ENCODE measurements around the gene PRND. TPM values are rescaled to one million over a fixed set of nuclear protein-coding genes. Genes with fewer than 3 reads are reported as not detected.
"Not testable (repeated sequence)": the region's sequence is repeated elsewhere in the genome, so short reads cannot be mapped to it uniquely, and the experiment has no call there.

The PRND gene
- total RNA-seq, 5 donors from 2014 or later (not counting 1 experiment from before 2014, with no cell fraction given): not detected

DNA sequence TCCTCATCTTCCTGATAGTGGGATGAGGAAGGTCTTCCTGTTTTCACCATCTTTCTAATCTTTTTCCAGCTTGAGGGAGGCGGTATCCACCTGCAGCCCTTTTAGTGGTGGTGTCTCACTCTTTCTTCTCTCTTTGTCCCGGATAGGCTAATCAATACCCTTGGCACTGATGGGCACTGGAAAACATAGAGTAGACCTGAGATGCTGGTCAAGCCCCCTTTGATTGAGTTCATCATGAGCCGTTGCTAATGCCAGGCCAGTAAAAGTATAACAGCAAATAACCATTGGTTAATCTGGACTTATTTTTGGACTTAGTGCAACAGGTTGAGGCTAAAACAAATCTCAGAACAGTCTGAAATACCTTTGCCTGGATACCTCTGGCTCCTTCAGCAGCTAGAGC is 21.8 kb upstream of the PRND start:
- H3K36me3 ChIP-seq (ENCODE audit: control insufficient read depth in 2 of 2, extremely low read depth in 1 of 2, insufficient read depth in 1 of 2, low read length in 1 of 2): peaks cover 4 to 16% of the 10 kb centered on the region in 2 donors
- H3K27ac Mint-ChIP-seq: no peak overlapping the region
- peaks cover 0 to 10% of the 10 kb centered on the region in 2 experiments for H3K4me1 ChIP-seq (ENCODE audit: control insufficient read depth in 1 of 2, extremely low read depth in 1 of 2, insufficient read depth in 2 of 2, low read length in 2 of 2)
- H3K9me3 ChIP-seq: no peaks in the 10 kb centered on the region
- ATAC-seq (replicated peaks in 1 of 4) (no peak), DNase-seq (no peak)
- no peak overlapping the region for H3K27ac ChIP-seq (ENCODE audit: low read length)
- peaks cover 20 to 29% (median 29%) of the 10 kb centered on the region in 3 donors for H3K4me1 Mint-ChIP-seq
- no peak overlapping the region for H3K4me3 Mint-ChIP-seq
- H3K4me3 ChIP-seq (ENCODE audit: control insufficient read depth in 1 of 2, extremely low read depth in 1 of 2, low read length in 1 of 2): no peak overlapping the region
- peaks cover 22% of the 10 kb centered on the region for H3K36me3 Mint-ChIP-seq
- ChIA-PET CTCF (no interaction called here), POLR2A (interaction anchor here in 1 of 2 donors (1.0 kb wide), 1 partner anchor 11 kb away, joined by 3 read pairs; no protein-coding TSS in a partner anchor)
- H3K27me3 Mint-ChIP-seq: no peaks in the 10 kb centered on the region
- no peaks in the 10 kb centered on the region for H3K9me3 Mint-ChIP-seq
- H3K27me3 ChIP-seq (replicated peaks in 1 of 2; ENCODE audit: control insufficient read depth in 2 of 2, extremely low read depth in 1 of 2, insufficient read depth in 2 of 2, low read length in 1 of 2): peaks cover 0 to 3% of the 10 kb centered on the region in 2 experiments
- no CpG with 5 or more reads among the region's 3 CpGs for WGBS (ENCODE audit: insufficient coverage)

GRCh38 chr20:4702562-4703280 is 19.0 kb upstream of the PRND start:
- Histone ChIP-seq H3K4me3 (ENCODE audit: control insufficient read depth in 1 of 2, extremely low read depth in 1 of 2, low read length in 1 of 2) (no peak overlapping the region), H3K27me3 (replicated peaks in 1 of 2; ENCODE audit: control insufficient read depth in 2 of 2, extremely low read depth in 1 of 2, insufficient read depth in 2 of 2, low read length in 1 of 2) (peaks cover 0 to 3% of the 10 kb centered on the region in 2 experiments), H3K4me1 (ENCODE audit: control insufficient read depth in 1 of 2, extremely low read depth in 1 of 2, insufficient read depth in 2 of 2, low read length in 2 of 2) (no peaks in the 10 kb centered on the region), H3K36me3 (ENCODE audit: control insufficient read depth in 2 of 2, extremely low read depth in 1 of 2, insufficient read depth in 1 of 2, low read length in 1 of 2) (peaks cover 4 to 16% of the 10 kb centered on the region in 2 donors), H3K9me3 (no peaks in the 10 kb centered on the region), H3K27ac (ENCODE audit: low read length) (no peak overlapping the region)
- Mint-ChIP-seq H3K27me3 (no peaks in the 10 kb centered on the region), H3K36me3 (peaks cover 11% of the 10 kb centered on the region), H3K4me1 (peaks cover 0 to 4% (median 3%) of the 10 kb centered on the region in 3 donors), H3K9me3 (no peaks in the 10 kb centered on the region), H3K4me3 (no peak overlapping the region), H3K27ac (no peak overlapping the region)
- POLR2A ChIA-PET: interaction anchor here in 1 of 2 donors (0.7 kb wide), 1 partner anchor 242 kb away, joined by 3 read pairs; no protein-coding TSS in a partner anchor
- WGBS (ENCODE audit: insufficient coverage): 68% methylated on average over 3 of the region's 7 CpGs
- CTCF ChIA-PET: no interaction called here
- ATAC-seq (replicated peaks in 1 of 4) (no peak), DNase-seq (no peak)

DNA sequence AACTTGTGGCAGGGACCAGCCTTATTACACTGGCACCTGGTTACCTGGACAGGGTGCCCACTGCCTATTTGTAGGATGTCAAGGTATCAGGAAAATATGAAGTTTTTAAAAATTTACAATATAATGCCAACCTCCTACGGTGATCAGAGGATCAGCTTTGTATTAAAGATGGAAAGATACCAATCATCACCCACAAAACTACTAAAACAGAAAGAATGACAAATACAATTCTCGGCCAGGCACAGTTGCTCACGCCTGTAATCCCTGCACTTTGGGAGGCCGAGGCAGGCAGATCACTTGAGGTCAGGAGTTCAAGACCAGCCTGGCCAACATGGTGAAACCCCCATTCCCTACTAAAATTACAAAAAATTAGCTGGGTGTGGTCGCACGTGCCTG is 18.4 kb upstream of the PRND start:
- ATAC-seq (replicated peaks in 1 of 4): no peak
- no peak overlapping the region for H3K27ac Mint-ChIP-seq
- H3K27ac ChIP-seq (ENCODE audit: low read length): no peak overlapping the region
- H3K4me3 Mint-ChIP-seq: no peak overlapping the region
- no peaks in the 10 kb centered on the region for H3K9me3 ChIP-seq
- DNase-seq: no peak
- WGBS (ENCODE audit: insufficient coverage): no CpG with 5 or more reads among the region's 6 CpGs
- no peaks in the 10 kb centered on the region for H3K9me3 Mint-ChIP-seq
- POLR2A ChIA-PET: interaction anchor here in 1 of 2 donors (0.6 to 0.7 kb wide), 2 partner anchors 67 to 241 kb away, joined by 3 read pairs; no protein-coding TSS in a partner anchor
- H3K36me3 ChIP-seq (ENCODE audit: control insufficient read depth in 2 of 2, extremely low read depth in 1 of 2, insufficient read depth in 1 of 2, low read length in 1 of 2): peaks cover 4 to 16% of the 10 kb centered on the region in 2 donors
- no peak overlapping the region for H3K4me3 ChIP-seq (ENCODE audit: control insufficient read depth in 1 of 2, extremely low read depth in 1 of 2, low read length in 1 of 2)
- no peaks in the 10 kb centered on the region for H3K4me1 Mint-ChIP-seq
- H3K27me3 Mint-ChIP-seq: no peaks in the 10 kb centered on the region
- H3K36me3 Mint-ChIP-seq: peaks cover 8% of the 10 kb centered on the region
- H3K4me1 ChIP-seq (ENCODE audit: control insufficient read depth in 1 of 2, extremely low read depth in 1 of 2, insufficient read depth in 2 of 2, low read length in 2 of 2): no peaks in the 10 kb centered on the region
- CTCF ChIA-PET: no interaction called here
- peaks cover 0 to 3% of the 10 kb centered on the region in 2 experiments for H3K27me3 ChIP-seq (replicated peaks in 1 of 2; ENCODE audit: control insufficient read depth in 2 of 2, extremely low read depth in 1 of 2, insufficient read depth in 2 of 2, low read length in 1 of 2)

DNA sequence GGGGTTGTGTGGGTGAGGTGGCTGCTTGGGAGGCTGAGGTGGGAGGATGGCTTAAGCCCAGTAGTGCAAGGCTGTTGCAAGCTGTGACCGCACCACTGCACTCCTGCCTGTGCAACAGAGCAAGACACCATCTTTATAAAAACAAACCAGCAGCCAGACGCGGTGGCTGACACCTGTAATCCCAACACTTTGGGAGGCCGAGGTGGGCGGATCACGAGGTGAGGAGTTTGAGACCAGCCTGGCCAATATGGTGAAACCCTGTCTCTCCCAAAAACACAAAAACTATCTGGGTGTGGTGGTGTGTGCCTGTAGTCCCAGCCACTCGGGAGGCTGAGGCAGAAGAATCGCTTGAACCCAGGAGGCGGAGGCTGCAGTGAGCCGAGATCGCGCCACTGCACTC is 14.8 kb upstream of the PRND start:
- H3K36me3 ChIP-seq (ENCODE audit: control insufficient read depth in 2 of 2, extremely low read depth in 1 of 2, insufficient read depth in 1 of 2, low read length in 1 of 2); ATAC-seq (replicated peaks in 1 of 4); H3K4me1 Mint-ChIP-seq; H3K27ac Mint-ChIP-seq; POLR2A ChIA-PET; H3K9me3 Mint-ChIP-seq; DNase-seq; H3K4me3 Mint-ChIP-seq; H3K27ac ChIP-seq (ENCODE audit: low read length); H3K4me3 ChIP-seq (ENCODE audit: control insufficient read depth in 1 of 2, extremely low read depth in 1 of 2, low read length in 1 of 2); CTCF ChIA-PET; H3K36me3 Mint-ChIP-seq; H3K27me3 ChIP-seq (replicated peaks in 1 of 2; ENCODE audit: control insufficient read depth in 2 of 2, extremely low read depth in 1 of 2, insufficient read depth in 2 of 2, low read length in 1 of 2); H3K9me3 ChIP-seq; H3K27me3 Mint-ChIP-seq; H3K4me1 ChIP-seq (ENCODE audit: control insufficient read depth in 1 of 2, extremely low read depth in 1 of 2, insufficient read depth in 2 of 2, low read length in 2 of 2): not testable (repeated sequence)
- 80% methylated on average over 1 of the region's 12 CpGs for WGBS (ENCODE audit: insufficient coverage)

GRCh38 chr20:4708036-4708435 is 13.7 kb upstream of the PRND start:
- H3K36me3 ChIP-seq (ENCODE audit: control insufficient read depth in 2 of 2, extremely low read depth in 1 of 2, insufficient read depth in 1 of 2, low read length in 1 of 2): no peaks in the 10 kb centered on the region
- H3K4me3 ChIP-seq (ENCODE audit: control insufficient read depth in 1 of 2, extremely low read depth in 1 of 2, low read length in 1 of 2): no peak overlapping the region
- H3K27me3 ChIP-seq (replicated peaks in 1 of 2; ENCODE audit: control insufficient read depth in 2 of 2, extremely low read depth in 1 of 2, insufficient read depth in 2 of 2, low read length in 1 of 2): peaks cover 0 to 3% of the 10 kb centered on the region in 2 experiments
- CTCF ChIA-PET: no interaction called here
- H3K9me3 Mint-ChIP-seq: peaks cover 0 to 4% (median 0%) of the 10 kb centered on the region in 3 donors
- H3K36me3 Mint-ChIP-seq: no peaks in the 10 kb centered on the region
- no peak overlapping the region for H3K27ac Mint-ChIP-seq
- 69% methylated on average over 3 of the region's 3 CpGs for WGBS (ENCODE audit: insufficient coverage)
- no peaks in the 10 kb centered on the region for H3K27me3 Mint-ChIP-seq
- H3K4me1 ChIP-seq (ENCODE audit: control insufficient read depth in 1 of 2, extremely low read depth in 1 of 2, insufficient read depth in 2 of 2, low read length in 2 of 2): no peaks in the 10 kb centered on the region
- H3K9me3 ChIP-seq: no peaks in the 10 kb centered on the region
- no peak overlapping the region for H3K4me3 Mint-ChIP-seq
- no peak overlapping the region for H3K27ac ChIP-seq (ENCODE audit: low read length)
- POLR2A ChIA-PET: no interaction called here
- no peak for DNase-seq
- peaks cover 0 to 5% (median 4%) of the 10 kb centered on the region in 3 donors for H3K4me1 Mint-ChIP-seq
- ATAC-seq (replicated peaks in 1 of 4): no peak

- peaks cover 0 to 7% of the 10 kb centered on the region in 2 experiments for H3K27me3 ChIP-seq (replicated peaks in 1 of 2; ENCODE audit: control insufficient read depth in 2 of 2, extremely low read depth in 1 of 2, insufficient read depth in 2 of 2, low read length in 1 of 2)
- Mint-ChIP-seq H3K4me1 (peaks cover 0 to 5% (median 4%) of the 10 kb centered on the region in 3 donors), H3K9me3 (peaks cover 0 to 4% (median 0%) of the 10 kb centered on the region in 3 donors), H3K36me3 (no peaks in the 10 kb centered on the region), H3K27me3 (peaks cover 0 to 5% of the 10 kb centered on the region in 2 donors), H3K4me3 (no peak overlapping the region), H3K27ac (no peak overlapping the region)
- H3K4me1 ChIP-seq (ENCODE audit: control insufficient read depth in 1 of 2, extremely low read depth in 1 of 2, insufficient read depth in 2 of 2, low read length in 2 of 2): no peaks in the 10 kb centered on the region
- DNase-seq (no peak), ATAC-seq (replicated peaks in 1 of 4) (no peak)
- CTCF ChIA-PET: interaction anchor here (0.6 to 0.7 kb wide), 3 partner anchors 17 to 26 kb away, joined by 3 to 13 read pairs (median 10); no protein-coding TSS in a partner anchor
- H3K4me3 ChIP-seq (ENCODE audit: control insufficient read depth in 1 of 2, extremely low read depth in 1 of 2, low read length in 1 of 2): no peak overlapping the region
- H3K9me3 ChIP-seq: no peaks in the 10 kb centered on the region
- H3K27ac ChIP-seq (ENCODE audit: low read length): no peak overlapping the region
- WGBS (ENCODE audit: insufficient coverage): 93% methylated on average over 2 of the region's 3 CpGs
- POLR2A ChIA-PET: no interaction called here
- no peaks in the 10 kb centered on the region for H3K36me3 ChIP-seq (ENCODE audit: control insufficient read depth in 2 of 2, extremely low read depth in 1 of 2, insufficient read depth in 1 of 2, low read length in 1 of 2)
These were observed 12.9 kb upstream of the PRND start for GRCh38 chr20:4708856-4709255.
